NB4 (cell line): ENCODE data around the gene RFPL2.
A peak's percentile ranks its signal among the peaks of the same experiment; 100 is the strongest.

Experiments
- DNase-seq: peaks from one replicate; pipeline ENCODE4 v3.0.0; 2010; ENCODE audit warnings: low read depth
- H3K4me3 ChIP-seq: one replicate; pipeline ENCODE4 v1.5.1; 2011; ENCODE audit warnings: mild to moderate bottlenecking, low read depth, low read length, moderate library complexity
- CTCF ChIP-seq: IDR thresholded peaks from one replicate; pipeline ENCODE4 v1.5.1; 2012; ENCODE audit warnings: low read depth, low read length
- MYC ChIP-seq: IDR thresholded peaks from 2 replicates; pipeline ENCODE4 v1.6.1; 2011; ENCODE audit warnings: low read depth, low read length
- POLR2A ChIP-seq: IDR thresholded peaks from 2 replicates; pipeline ENCODE4 v1.6.1; 2011; ENCODE audit warnings: mild to moderate bottlenecking; ENCODE audit not compliant: insufficient read length; ENCODE audit errors: extremely low read depth
- TF ChIP-seq, protein P1 (sequence below): IDR thresholded peaks from 2 replicates; pipeline ENCODE4 v1.6.1; 2011; ENCODE audit warnings: low read depth, low read length

RFPL2 gene

DNA sequence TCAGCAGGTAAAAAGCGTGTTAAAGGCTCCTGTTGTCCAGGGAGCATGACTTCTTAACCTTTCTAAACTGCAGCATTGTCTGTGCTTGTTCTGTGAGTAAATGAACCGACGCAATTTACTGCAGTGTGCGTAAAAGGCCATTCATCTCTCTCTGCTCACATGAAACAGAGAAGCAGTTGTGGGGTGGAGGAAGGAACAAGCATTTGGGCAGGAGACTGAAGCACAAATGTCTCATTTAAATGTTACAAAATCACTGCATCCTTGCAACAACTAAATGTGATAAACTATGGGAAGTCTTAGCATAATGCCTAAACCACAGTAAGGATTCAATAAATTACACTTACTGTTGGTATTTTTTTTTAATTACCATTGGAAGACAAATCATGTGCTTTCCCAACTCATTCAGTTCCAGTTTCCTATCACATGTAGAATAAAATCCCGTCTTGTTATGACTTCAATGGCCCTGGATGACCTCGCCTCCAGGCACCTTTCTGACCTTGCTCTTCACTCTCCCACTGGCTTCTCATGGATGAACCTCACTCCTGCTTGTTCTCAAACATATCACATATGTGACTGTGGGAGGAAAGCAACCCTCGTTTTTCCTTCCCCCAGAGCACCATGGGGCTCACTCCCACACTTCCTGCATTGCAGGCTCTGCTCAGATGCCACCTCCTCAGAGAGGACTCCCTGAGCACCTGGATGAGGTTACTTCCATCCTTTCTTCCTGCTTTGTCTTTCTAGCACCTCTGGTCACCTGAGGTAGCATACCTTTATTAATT, 21.6 kb upstream of the RFPL2 start:
- TF ChIP-seq, protein P1, sequence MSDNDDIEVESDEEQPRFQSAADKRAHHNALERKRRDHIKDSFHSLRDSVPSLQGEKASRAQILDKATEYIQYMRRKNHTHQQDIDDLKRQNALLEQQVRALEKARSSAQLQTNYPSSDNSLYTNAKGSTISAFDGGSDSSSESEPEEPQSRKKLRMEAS, result no peak
- no peak for TF ChIP-seq MYC
- no peak for TF ChIP-seq CTCF
- no peak for TF ChIP-seq POLR2A
- DNase-seq, result no peak
- H3K4me3 ChIP-seq, result no peak overlapping the region

DNA sequence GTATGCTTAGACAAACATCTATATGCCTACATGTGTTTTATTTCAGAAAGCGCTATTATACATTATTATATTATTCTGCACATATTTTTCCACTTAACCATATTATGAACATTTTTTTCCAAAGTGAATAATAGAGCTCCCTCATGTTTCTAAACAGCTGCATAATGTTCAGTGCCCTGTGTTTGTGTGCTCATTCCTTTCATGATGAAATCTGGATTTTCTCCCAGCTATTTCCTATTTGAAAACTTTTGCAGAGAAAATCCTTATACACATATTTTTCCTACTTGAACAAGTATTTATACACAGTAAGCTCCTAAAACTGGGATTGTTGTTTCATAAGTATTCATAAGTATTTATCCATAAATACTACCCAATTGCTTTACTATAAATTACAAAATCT, 18.1 kb upstream of the RFPL2 start:
- DNase-seq, result no peak
- TF ChIP-seq MYC (no peak), CTCF (no peak), POLR2A (no peak)
- TF ChIP-seq, protein P1, result no peak
- no peak overlapping the region for H3K4me3 ChIP-seq

GRCh38 chr22:32219026-32219425, 14.2 kb upstream of the RFPL2 start:
- no peak overlapping the region for H3K4me3 ChIP-seq
- DNase-seq, result peak; percentile 76
- TF ChIP-seq MYC (no peak), POLR2A (no peak), CTCF (no peak)
- TF ChIP-seq, protein P1, result no peak

DNA sequence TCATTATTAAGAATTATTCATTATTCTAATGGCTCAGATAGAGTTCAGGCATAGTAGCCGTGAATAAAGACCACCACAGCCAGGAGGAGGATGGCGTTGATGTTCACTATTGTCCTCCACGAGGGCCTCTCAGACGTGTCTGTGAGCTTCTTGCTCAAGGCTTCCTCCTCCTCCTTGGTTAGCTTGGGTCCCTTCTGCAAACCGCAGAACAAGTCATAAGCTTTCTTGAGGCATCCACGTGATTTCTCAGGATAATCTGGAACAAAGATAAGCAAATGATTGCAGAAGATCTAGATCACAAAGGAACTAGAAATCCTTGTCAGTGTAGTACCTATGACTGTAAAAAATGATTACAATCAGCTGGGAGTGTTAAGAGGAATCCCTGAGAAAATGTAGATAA, 13.6 kb upstream of the RFPL2 start:
- peak; percentile 89 for DNase-seq
- TF ChIP-seq, protein P1, result peak; percentile 85
- TF ChIP-seq CTCF (no peak), POLR2A (no peak), MYC (peak; percentile 58)
- no peak overlapping the region for H3K4me3 ChIP-seq

DNA sequence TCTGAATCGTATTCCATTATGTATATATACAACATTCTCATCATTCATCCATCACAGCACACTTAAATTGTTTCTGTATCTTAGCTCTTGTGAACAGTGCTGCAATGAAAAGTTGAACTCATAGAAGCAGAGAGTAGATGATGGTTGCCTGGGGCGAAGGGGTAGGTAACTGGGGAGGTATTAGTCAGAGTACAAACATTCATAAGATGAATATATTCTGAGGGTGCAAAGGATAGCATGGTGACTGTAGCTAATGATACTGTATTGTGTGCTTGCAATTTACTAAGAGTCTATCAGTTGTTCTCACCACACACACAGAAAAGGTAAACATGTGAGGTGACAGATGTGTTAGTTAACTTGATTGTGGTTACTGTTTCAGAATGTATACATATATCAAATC, 12.6 kb upstream of the RFPL2 start:
- no peak overlapping the region for H3K4me3 ChIP-seq
- no peak for TF ChIP-seq MYC
- no peak for TF ChIP-seq POLR2A
- no peak for TF ChIP-seq CTCF
- TF ChIP-seq, protein P1, result no peak
- no peak for DNase-seq
